HAP-1 (cell line): ENCODE measurements around the gene PACC1.
"Not testable (repeated sequence)": the region's sequence is repeated elsewhere in the genome, so short reads cannot be mapped to it uniquely, and the experiment has no call there.

Experiments
- DNase-seq, 2 experiments: peaks; one replicate each; pipeline ENCODE4 v3.0.0-alpha.2; 2016 to 2020; ENCODE audit warnings: low spot score in 2 of 2
- H3K27me3 ChIP-seq: fragments of 250-450 bp; sonication (Bioruptor Pico); 2 replicates; pipeline ENCODE4 v1.5.1; 2020; ENCODE audit warnings: low read depth, mild to moderate bottlenecking, moderate library complexity
- H3K36me3 ChIP-seq: fragments of 250-450 bp; sonication (Bioruptor Pico); replicated peaks from 2 replicates; pipeline ENCODE4 v1.5.1; 2020; ENCODE audit warnings: mild to moderate bottlenecking
- H3K4me1 ChIP-seq: fragments of 250-450 bp; sonication (Bioruptor Pico); 2 replicates; pipeline ENCODE4 v1.5.1; 2020; ENCODE audit warnings: mild to moderate bottlenecking
- H3K4me3 ChIP-seq: fragments of 250-450 bp; sonication (Bioruptor Pico); 2 replicates; pipeline ENCODE4 v1.5.1; 2020; ENCODE audit warnings: mild to moderate bottlenecking, moderate library complexity
- H3K9me3 ChIP-seq: fragments of 250-450 bp; sonication (Bioruptor Pico); 2 replicates; pipeline ENCODE4 v1.5.1; 2020; ENCODE audit warnings: mild to moderate bottlenecking, moderate library complexity
- in situ Hi-C: fragments of 300-500 bp; cut with MboI; formaldehyde crosslinking; loops from 3 replicates; pipeline ENCODE4 v1.14.3; 2020; ENCODE audit warnings: low sequenced_read_pairs, inconsistent platforms, mixed read lengths

The PACC1 gene

DNA sequence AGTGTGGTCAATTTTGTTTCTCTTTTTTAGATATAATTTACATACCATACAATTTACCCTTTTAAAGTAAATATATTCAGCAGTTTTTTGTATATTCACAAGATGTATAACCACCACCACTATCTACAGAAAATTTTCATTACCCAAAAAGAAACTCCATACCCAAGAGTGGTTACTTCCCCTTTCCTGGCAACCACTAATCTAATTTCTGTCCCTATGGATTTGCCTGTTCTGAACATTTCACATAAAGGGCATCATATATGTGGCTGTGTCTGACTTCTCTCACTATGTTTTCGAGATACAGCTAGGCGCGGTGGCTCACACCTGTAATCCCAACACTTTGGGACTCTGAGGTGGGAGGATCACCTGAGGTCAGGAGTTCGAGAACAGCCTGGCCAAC lies 13.6 kb downstream of the PACC1 start:
- Histone ChIP-seq H3K4me3 (no peak overlapping the region), H3K9me3 (peaks cover 4% of the 10 kb centered on the region; the same call in 1 of the 2 replicates), H3K27me3 (no peaks in the 10 kb centered on the region), H3K4me1 (no peaks in the 10 kb centered on the region), H3K36me3 (peaks cover 13% of the 10 kb centered on the region)
- DNase-seq = no peak
- in situ Hi-C loops = no loop called here

GRCh38 chr1:212397171-212397570 lies 17.5 kb downstream of the PACC1 start:
- H3K9me3 ChIP-seq = peaks cover 4% of the 10 kb centered on the region; the same call in 1 of the 2 replicates
- no peaks in the 10 kb centered on the region for H3K4me1 ChIP-seq
- DNase-seq = no peak
- in situ Hi-C loops = no loop called here
- H3K36me3 ChIP-seq = peaks cover 3% of the 10 kb centered on the region
- H3K4me3 ChIP-seq = no peak overlapping the region
- H3K27me3 ChIP-seq = no peaks in the 10 kb centered on the region

DNA sequence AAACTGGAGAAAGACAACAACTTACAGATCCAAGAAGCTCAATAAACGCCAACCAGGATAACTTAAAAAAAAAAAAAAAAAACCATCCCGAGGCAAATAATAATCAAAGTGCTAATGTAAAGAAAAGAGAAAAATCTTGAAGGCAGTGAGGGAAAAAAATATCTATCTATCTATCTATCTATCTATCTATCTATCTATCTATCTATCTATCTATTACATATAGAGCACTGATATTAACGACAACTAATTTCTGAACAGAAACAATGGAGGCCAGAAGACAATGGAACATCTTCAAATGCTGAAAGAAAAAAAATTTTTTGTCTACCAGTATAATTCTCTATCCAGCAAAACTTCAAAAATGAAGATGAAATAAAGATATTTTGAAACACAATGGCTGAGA lies 18.0 kb downstream of the PACC1 start:
- Histone ChIP-seq H3K9me3 (peaks cover 4% of the 10 kb centered on the region; the same call in 1 of the 2 replicates), H3K27me3 (no peaks in the 10 kb centered on the region), H3K36me3 (peaks cover 3% of the 10 kb centered on the region; the same call in 1 of the 2 replicates), H3K4me3 (no peak overlapping the region), H3K4me1 (no peaks in the 10 kb centered on the region)
- in situ Hi-C loops = no loop called here
- no peak for DNase-seq

- H3K36me3 ChIP-seq, H3K4me1 ChIP-seq, in situ Hi-C loops, H3K27me3 ChIP-seq, DNase-seq, H3K4me3 ChIP-seq, H3K9me3 ChIP-seq: not testable (repeated sequence)
Observed at GRCh38 chr1:212395678-212396437, 18.8 kb downstream of the PACC1 start.

DNA sequence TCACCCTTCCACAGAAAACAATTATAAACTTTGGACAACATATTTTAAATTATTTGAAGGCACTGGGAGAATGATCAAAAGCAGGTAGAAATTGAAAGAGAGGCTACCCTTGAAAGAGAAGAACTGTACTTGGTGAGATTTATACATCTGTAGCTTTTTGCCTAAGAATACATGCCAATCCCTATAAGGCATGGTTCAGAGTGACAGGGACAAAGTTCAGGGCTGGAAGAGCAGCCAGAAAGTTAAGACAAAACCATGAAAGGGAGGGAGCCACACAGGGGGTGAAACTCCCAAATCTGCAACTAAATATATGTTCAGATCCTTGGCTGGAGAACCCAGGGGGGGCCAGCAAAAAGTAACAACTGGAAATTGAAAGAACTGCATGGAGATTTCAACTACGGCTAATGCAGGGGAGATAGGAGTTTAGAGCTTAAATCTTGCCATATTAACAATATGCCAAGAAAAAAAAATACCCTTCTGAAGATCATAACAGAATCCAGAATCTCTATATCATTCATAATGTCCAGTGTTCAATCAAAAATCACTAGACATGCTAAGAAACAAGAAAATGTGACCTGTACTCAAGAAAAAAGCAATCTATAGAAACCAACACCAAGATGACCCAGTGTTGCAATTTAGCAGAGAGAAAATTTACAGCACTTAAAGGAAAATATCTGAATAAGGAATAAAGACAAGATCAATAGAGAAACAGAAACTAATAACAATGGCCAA lies 25.5 kb downstream of the PACC1 start:
- in situ Hi-C loops = no loop called here
- no peaks in the 10 kb centered on the region for H3K27me3 ChIP-seq
- peaks cover 27% of the 10 kb centered on the region for H3K36me3 ChIP-seq

GRCh38 chr1:212386029-212386428 lies 28.7 kb downstream of the PACC1 start:
- Histone ChIP-seq H3K4me1 (no peaks in the 10 kb centered on the region), H3K4me3 (no peak overlapping the region), H3K27me3 (no peaks in the 10 kb centered on the region), H3K36me3 (peaks cover 38% of the 10 kb centered on the region), H3K9me3 (peaks cover 2% of the 10 kb centered on the region; the same call in 1 of the 2 replicates)
- in situ Hi-C loops = no loop called here
- no peak for DNase-seq

More for the DNA sequence above, 25.5 kb downstream of the PACC1 start:
- Histone ChIP-seq H3K4me3 (no peak overlapping the region), H3K4me1 (no peaks in the 10 kb centered on the region), H3K9me3 (peaks cover 2% of the 10 kb centered on the region; the same call in 1 of the 2 replicates)
- no peak for DNase-seq

DNA sequence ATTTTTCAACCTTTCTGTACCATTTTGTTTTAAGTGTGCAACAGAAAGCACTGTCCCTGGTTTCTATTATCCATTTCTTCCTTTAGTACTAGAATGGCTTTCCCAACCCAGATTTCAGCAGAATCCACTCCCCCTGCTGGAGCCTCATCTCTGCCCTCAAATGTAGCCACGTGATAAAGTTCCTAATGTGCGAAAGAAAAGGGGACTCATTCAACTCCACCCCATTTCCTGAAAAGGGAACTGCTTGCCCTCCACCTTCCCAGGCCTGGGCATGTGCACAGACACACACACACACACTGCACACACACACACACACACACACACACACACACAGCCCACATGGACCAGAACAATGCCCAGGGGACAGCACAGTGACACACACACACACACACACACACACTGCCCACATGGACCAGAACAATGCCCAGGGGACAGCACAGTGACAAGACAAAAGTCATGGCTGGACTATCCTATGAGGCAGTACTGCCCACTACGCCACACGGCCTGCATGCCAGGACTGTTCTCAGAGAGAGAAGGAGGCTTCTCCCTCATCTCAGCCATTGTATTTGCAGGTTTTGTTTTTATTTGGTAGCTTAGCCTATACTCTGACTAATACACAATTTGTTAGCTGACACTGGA lies 33.2 kb downstream of the PACC1 start:
- Histone ChIP-seq H3K9me3 (no peaks in the 10 kb centered on the region), H3K4me3 (no peak overlapping the region), H3K27me3 (no peaks in the 10 kb centered on the region), H3K36me3 (peaks cover 48% of the 10 kb centered on the region), H3K4me1 (no peaks in the 10 kb centered on the region)
- in situ Hi-C loops = no loop called here
- DNase-seq = no peak

DNA sequence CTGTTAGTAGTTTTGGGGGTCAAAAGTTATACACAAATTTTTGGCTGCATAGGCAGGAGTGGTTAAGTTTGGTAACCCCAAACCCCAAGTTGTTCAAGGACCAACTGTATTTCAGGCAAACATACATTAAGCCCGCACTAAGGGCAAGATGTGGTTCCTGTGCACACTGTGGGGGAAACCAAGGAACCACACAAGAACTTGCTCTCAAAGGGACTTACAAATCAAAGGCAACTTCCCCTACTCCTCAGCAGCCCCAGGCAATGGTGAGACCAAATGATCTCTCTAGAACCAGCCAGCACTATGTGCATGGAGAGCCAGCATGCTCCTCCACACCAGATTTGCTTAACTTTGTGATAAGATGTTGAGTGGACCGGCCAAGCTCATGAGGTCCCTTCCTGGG lies 35.3 kb downstream of the PACC1 start:
- H3K27me3 ChIP-seq = no peaks in the 10 kb centered on the region
- no peak overlapping the region for H3K4me3 ChIP-seq
- no peaks in the 10 kb centered on the region for H3K4me1 ChIP-seq
- in situ Hi-C loops = no loop called here
- H3K9me3 ChIP-seq = no peaks in the 10 kb centered on the region
- H3K36me3 ChIP-seq = peaks cover 44% of the 10 kb centered on the region
- DNase-seq = no peak

- Histone ChIP-seq H3K9me3 (peaks cover 2% of the 10 kb centered on the region; the same call in 1 of the 2 replicates), H3K4me1 (no peaks in the 10 kb centered on the region), H3K27me3 (no peaks in the 10 kb centered on the region), H3K36me3 (peaks cover 38% of the 10 kb centered on the region), H3K4me3 (no peak overlapping the region)
- DNase-seq = no peak
- in situ Hi-C loops = no loop called here
Observed at GRCh38 chr1:212377644-212378043, 37.0 kb downstream of the PACC1 start.

DNA sequence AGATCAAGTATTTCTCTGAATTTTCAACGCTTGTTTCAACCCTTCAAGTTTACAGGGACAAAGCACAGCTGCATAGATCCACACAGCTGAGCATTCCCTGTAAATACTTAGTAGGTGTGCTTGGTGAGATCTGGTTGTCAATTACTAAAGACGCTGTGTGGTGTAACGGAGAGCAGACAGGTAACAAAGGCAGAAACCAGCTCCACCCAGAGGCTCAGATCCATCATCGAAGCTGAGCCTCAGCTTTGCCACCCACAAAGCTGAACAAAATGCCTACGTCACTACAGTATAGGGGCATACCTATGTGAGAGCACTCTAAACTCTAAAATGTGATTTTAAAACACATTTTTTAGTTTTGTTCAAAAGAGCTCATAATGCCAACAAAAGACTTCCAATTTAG lies 38.7 kb downstream of the PACC1 start:
- H3K27me3 ChIP-seq = no peaks in the 10 kb centered on the region
- in situ Hi-C loops = no loop called here
- H3K9me3 ChIP-seq = peaks cover 2% of the 10 kb centered on the region; the same call in 1 of the 2 replicates
- H3K4me3 ChIP-seq = no peak overlapping the region
- H3K4me1 ChIP-seq = no peaks in the 10 kb centered on the region
- peaks cover 38% of the 10 kb centered on the region for H3K36me3 ChIP-seq
- DNase-seq = no peak

- no peaks in the 10 kb centered on the region for H3K9me3 ChIP-seq
- H3K4me1 ChIP-seq = no peaks in the 10 kb centered on the region
- no peak overlapping the region for H3K4me3 ChIP-seq
- in situ Hi-C loops = loop anchor here (25.0 kb wide), 1 partner anchor 681 kb away; the partner anchor contains the start of gene NEK2
- peaks cover 24% of the 10 kb centered on the region for H3K36me3 ChIP-seq
- H3K27me3 ChIP-seq = no peaks in the 10 kb centered on the region
- peak; percentile 58 to 71 for DNase-seq
Observed at GRCh38 chr1:212368073-212368484, 46.6 kb downstream of the PACC1 start.

DNA sequence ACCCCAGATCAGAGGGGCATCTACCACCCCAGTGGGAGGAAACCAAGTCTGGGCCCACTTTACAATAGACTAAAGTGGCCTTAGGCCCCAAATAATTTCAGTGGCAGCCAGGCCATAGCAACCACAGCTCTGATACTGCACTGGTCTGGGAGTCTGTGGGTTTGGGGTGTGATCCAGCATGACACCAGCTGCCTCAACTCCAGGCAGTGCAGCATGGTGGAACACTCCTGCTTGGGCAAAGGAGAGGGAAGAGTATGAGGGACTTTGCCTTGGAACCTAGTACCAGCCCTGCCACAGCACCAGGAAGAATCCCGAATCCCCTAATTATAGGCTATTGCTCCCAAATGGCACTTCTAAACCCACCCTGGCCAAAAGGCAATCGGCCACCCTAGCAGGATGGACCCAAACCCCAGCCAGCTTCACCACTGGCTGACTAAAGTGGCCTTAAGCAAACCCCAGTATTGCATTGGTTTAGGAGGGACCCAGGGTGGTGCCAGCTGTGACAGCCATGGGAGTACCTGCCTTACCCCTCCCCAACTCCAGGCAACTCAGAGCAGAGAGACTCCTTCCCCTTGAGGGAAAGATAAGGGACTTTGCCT lies 47.1 kb downstream of the PACC1 start:
- H3K4me1 ChIP-seq = no peaks in the 10 kb centered on the region
- no peak overlapping the region for H3K4me3 ChIP-seq
- H3K9me3 ChIP-seq = no peaks in the 10 kb centered on the region
- H3K36me3 ChIP-seq = peaks cover 24% of the 10 kb centered on the region
- DNase-seq = no peak
- in situ Hi-C loops = loop anchor here (25.0 kb wide), 1 partner anchor 680 kb away; the partner anchor contains the start of gene NEK2
- H3K27me3 ChIP-seq = no peaks in the 10 kb centered on the region

GRCh38 chr1:212366901-212367300 lies 47.8 kb downstream of the PACC1 start:
- in situ Hi-C loops = loop anchor here (25.0 kb wide), 1 partner anchor 680 kb away; the partner anchor contains the start of gene NEK2
- Histone ChIP-seq H3K9me3 (no peaks in the 10 kb centered on the region), H3K27me3 (no peaks in the 10 kb centered on the region), H3K4me1 (no peaks in the 10 kb centered on the region), H3K36me3 (peaks cover 27% of the 10 kb centered on the region), H3K4me3 (no peak overlapping the region)
- DNase-seq = no peak
